ENCODE measurements around the gene MS4A14.
"Not testable (repeated sequence)": the region's sequence is repeated elsewhere in the genome, so short reads cannot be mapped to it uniquely, and the experiment has no call there.

The MS4A14 gene, protein sequence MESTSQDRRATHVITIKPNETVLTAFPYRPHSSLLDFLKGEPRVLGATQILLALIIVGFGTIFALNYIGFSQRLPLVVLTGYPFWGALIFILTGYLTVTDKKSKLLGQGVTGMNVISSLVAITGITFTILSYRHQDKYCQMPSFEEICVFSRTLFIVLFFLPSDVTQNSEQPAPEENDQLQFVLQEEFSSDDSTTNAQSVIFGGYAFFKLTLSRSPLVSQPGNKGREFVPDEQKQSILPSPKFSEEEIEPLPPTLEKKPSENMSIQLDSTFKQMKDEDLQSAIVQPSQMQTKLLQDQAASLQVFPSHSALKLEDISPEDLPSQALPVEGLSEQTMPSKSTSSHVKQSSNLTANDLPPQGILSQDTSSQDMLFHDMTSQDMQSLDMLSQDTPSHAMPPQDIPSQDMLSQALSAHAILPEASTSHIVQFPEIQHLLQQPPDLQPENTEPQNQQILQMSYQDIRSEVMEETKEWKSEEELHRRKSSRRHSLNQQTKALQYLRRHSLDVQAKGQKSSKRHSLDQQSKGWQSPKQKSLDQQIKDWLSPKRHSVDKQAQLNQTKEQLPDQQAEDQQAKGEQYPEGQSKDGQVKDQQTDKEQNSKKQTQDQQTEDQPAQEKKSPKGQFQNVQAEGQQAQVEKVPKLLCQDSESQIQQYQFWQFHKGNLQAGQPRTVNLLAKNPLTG

DNA sequence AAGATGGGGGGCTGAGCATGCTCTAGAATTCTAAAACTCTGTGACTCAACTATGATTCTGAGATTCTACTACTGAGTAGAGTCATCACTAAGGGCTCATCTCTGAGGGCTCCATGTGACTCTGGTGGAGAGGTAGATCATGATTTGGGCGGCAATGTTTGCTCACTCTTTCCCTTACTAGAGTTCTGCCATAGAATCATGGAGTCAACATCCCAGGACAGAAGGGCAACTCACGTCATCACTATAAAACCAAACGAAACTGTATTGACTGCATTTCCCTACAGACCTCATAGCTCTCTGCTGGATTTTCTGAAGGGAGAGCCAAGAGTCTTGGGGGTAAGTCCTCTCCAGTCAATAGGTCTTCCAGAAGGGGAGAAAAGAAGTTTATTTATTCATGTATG is at the start of gene MS4A14:
Gene MS4A14 (plus strand): TSS at position 78 of the 400 bp plus-strand sequence. CDS start 120 bp downstream, at position 198.
- no peak for DNase-seq (ENCODE audit: low spot score)

DNA sequence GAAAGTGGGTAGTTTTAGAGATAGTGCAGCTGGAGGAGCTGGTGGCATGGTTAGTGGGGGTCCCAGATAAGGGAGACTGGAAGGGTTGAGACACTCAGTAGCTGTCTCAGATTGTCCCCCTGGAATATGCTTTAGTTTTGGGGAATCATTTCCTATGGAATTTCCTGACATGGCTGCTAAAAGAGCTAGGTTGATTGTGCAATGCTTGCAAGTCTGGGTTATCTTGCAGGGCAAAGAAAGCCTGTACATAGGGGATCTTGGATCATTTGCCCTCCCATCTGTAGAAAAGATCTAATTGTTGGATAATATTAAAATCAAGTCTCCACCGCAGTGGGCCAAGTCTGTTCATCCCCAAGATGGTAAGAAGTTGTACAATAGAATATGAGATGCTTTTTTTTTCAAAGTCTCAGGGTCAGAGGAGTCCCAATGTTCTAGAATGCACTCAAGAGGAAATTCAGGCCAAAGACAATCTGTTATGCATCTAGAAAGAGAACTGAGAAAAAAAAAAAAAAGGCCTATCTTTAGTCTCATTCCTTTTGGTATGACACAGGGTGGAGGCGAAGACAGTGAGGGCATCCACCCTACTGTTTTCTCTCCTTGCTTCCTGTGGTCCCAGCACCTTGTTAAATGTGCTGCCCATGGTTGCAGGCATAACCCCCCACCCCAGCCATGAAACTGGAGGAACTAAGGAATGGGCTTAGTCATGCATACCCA is 49.0 kb upstream of the MS4A14 start:
- DNase-seq (ENCODE audit: low spot score), result no peak

DNA sequence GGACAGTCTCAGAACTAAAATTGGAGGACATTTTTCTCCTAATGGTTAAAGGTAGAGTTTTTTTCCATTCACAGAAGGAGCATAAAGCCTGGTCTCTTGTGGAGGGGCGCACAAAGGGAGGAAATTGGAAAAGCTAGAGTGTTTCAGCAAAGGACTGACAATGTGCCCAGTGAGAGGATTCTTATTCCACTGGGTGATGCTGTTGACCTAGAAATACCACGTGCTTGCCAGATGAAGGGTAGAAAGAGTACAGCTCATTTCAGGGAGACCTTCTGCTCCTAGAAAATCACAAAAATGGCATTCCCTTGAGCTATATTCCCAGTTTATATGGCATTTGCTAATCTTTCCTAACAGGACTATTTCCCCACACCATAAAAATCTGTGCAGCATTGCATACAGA is 48.1 kb upstream of the MS4A14 start:
- no peak for DNase-seq (ENCODE audit: low spot score)

DNA sequence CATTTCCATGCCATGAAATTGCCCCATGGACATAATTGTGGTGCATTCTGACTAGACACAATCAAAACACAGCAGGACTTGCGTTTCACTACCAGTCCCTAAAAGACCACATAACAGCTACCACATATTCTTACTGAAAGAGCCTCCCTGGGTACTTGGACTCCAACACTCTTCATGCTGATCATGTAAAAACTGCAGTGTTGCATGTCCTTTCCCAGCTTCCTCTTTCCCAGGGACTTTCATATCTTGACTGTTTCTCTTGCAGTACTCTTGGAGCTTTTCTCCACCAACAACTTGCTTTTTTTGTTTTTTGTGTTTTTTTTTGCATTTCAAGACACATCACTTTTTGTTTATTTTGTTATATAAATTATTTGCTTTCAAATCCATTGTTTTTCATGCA is 46.3 kb upstream of the MS4A14 start:
- DNase-seq (ENCODE audit: low spot score), result no peak

DNA sequence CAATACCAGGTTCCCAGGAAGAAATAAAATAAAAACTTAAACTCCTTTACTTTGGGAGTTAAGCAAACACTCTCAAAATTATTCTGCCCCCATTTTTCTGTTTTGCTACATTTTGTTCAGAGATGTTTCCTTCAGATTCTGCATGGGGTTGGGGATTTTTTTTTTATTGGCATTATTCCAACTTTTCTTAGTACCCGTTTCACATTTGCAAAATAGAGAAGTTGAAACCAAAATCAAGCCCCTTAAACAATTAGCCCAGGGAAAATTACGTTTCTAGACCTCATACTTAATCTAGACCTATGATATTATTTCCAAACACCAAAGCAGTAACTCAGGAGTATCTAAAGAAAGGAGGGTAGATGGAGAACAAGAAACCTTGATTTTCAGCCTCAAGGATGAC is 38.5 kb upstream of the MS4A14 start:
- no peak for DNase-seq (ENCODE audit: low spot score)

DNA sequence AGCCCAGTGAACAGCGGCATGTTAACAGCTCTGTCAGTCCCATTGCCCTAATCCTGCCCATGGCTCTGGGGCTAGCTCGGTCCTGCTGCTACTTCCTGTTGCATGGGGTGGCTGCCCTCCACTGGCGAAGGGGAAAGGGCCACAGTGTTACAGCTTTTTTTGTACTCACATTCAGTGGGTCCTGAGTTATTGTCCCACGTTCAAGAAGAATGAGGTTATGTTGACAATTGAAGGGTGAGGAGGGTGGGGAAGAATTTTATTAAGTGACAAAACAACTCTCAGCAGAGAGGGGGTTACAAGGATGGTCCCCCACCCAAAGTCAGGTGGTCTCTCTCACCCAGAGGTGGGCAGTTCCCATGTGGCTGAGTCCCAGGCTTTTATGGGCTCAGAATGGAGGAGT is 35.6 kb upstream of the MS4A14 start:
- DNase-seq (ENCODE audit: low spot score), result no peak

DNA sequence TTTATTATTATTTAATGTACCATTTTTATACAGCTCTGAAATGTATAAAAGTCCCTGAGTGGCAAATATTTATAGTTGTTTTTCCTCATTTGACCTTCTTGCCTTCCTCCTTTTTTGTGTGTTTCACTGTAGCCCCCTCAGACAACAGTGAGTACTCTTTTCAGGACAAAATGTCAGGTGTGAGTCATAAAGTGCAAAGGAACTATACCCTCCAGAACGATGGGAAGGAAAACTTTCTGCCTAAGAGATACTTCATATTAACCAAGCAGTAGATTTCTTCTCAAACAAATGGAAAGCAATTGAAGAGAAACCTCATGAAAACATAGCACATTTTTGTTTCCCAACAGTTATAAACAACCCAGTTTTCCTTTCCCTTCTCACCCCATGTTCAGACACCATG is 34.0 kb upstream of the MS4A14 start:
- no peak for DNase-seq (ENCODE audit: low spot score)

DNA sequence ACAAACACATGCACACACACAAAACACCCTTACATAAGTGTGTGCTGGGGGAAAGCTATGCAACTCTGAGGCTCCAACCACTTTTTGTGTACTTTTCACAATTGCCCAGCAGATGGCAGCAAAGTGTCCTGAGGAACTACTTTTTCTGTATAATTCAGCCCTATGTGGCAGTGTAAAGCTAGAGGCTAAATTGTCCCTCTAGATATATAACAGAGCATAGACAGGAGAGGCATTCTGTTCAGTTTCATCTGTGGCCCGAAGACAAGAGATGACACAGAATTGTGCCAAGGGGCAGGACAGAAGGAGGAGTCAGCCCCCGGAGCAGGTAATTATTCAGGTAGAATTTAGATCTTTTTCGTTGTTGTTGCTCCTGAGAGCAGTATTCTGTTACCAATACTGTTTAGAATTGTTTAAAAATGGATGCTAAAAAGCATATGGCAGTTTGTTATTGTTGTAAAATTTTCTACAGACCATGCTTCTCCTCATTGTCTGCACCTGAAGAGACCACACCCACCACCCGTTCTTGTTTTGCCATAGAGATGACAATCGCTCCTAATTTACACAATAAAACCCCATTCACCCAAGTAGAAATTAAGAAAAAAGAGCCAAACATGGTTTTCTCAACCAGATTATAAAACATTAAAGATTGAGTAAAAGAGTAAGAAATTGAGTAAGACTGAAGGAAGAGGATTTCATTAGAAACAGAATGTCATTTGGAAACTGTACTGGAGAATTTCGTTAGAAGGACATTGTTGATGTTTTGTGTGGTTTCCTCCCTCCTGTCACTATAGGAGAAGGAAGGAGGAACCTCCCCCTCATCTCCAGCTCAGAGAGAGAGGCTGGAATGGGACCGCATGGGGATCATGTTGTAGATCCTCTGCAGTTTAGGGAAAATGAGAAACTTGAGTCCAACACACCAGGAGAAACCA is 32.5 kb upstream of the MS4A14 start:
- DNase-seq (ENCODE audit: low spot score), result peak; percentile 62

DNA sequence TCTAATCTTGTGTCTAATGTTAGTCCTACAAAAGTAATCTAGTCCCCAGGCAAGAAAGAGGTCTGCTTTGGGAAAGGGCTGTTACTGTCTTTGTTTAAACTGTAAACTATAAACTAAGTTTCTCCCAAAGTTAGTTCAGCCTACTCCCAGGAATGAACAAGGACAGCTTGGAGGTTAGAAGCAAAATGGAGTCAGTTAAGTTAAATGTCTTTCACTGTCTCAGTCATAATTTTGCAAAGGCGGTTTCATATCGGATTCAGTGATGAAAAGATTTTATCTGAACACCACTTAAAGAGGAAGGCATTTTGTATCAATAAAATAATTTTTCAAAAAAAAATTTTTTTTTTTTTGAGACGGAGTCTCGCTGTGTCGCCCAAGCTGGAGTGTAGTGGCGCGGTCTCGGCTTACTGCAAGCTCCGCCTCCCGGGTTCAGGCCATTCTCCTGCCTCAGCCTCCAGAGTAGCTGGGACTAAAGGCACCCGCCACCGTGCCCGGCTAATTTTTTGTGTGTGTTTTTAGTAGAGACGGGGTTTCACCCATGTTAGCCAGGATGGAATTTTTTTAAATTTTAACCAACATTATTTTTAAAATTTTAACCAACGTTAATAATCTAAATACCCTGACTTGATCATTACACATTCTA is 29.9 kb upstream of the MS4A14 start:
- not testable (repeated sequence) for DNase-seq (ENCODE audit: low spot score)

DNA sequence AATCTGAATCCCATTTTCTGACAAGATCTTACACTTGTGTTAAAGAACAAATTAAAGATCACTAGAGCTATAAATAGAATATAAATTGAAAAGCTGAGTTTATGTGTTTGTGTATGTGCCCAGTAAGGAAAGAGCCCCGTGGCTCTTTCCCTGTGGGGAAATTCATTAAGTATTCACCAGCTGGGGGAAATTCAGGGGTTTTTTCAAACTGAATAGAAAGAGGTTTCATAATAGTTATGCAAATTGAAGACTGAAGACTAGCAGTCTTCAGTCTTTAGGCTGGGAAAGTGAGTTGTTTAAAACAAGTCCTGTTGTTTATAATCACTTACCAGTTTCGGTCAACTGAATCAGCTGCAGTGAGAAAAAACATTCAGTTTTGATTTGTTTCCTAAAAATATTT is 29.2 kb upstream of the MS4A14 start:
- DNase-seq (ENCODE audit: low spot score), result peak; percentile 25

DNA sequence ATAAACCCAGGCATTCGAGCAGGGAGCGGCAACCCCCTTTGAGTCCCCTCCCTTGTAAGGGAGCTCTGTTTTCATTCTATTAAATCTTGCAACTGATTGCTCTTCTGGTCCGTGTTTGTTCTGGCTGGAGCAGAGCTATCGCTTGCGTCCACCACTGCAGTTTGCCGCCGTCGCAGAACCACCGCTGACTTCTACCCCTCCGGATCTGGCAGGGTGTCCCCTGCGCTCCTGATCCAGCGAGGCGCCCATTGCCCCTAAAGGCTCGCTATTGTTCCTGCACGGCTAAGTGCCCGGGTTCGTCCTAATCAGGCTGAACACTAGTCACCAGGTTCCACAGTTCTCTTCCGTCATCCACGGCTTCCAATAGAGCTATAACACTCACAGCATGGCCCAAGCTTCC is 28.4 kb upstream of the MS4A14 start:
- DNase-seq (ENCODE audit: low spot score), result no peak

DNA sequence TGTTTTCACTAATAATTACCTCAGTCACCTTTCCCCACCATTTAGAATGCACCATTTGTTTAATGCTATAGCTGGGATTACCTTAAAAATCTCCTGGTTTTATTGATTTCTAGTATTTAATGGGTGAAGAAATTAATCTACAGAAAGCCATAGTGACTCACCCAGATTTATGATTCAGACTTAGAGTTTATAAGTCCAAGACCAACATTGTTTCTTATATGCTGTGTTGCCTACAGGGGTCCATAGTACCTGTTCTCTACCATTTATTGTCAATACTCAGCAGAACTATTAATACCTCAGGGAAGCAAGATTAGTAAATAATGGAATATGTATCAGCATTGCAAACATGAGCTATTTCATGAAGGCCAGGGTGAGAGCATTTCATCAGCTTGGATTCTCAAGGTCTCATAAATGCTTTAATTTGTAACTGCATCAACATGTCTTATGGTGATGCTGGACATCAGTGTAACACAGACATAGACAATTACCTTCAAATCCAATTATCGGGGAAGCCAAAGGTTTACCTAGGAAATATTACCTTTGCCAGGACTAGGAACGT is 25.9 kb upstream of the MS4A14 start:
- no peak for DNase-seq (ENCODE audit: low spot score)

DNA sequence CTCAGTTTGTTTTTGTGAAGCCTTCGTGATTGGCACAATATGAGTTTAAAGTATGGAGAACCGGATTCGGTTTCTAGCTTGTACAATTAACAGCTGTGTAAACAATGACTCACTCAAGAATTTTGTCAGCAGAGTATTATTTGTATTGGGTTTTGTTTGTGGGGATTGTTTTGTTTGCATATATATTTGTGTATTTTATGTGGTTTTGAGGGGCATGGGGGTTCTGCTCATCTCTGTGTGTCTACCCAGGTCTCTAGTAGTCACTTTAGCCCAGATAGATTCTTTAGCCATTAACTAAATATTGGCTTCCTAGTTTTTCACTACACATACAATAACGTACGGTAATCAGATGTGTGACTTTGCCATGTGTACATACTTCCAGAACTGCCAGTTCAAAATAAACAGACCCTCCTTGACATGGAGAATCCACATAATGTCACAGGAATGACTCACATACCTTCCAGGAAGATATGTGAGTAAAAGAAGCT is 25.4 kb upstream of the MS4A14 start:
- DNase-seq (ENCODE audit: low spot score), result no peak

DNA sequence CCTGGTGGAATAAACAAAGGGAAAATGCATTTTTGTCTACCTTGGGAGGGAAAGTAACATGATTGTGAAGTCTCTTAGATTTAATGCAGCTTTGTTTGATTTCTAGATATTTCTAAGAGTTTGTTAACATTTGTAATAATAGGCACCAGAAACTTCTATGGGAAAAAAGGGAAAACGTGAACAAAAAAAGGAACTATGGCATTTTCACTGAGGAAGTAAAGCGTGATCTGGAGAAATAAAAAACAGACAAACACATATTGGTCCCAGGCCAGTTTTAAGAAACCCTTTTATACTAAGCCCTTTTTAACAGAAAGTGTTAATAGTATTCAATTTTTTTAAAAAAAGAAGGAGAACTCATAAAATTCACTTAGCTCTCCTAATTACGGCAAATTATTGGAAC is 24.9 kb upstream of the MS4A14 start:
- DNase-seq (ENCODE audit: low spot score), result no peak

DNA sequence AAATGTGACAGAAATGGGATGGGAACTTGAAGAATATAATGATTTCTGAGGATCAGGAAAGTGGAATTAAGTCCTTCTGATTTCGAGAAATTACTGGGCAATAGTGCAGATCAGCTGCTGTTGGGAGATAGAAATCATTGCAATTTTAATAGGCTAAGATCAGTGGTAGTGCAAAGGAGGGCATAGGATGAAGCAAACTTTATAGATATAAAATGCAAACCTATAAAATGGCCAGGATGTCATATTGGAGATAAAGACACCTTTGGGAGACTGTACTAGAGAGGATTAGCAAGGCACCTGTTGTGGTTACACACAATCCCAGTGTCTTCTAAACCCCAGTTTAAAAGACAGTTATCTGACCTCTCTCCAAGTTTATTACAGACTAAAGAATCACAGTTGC is 24.4 kb upstream of the MS4A14 start:
- no peak for DNase-seq (ENCODE audit: low spot score)

DNA sequence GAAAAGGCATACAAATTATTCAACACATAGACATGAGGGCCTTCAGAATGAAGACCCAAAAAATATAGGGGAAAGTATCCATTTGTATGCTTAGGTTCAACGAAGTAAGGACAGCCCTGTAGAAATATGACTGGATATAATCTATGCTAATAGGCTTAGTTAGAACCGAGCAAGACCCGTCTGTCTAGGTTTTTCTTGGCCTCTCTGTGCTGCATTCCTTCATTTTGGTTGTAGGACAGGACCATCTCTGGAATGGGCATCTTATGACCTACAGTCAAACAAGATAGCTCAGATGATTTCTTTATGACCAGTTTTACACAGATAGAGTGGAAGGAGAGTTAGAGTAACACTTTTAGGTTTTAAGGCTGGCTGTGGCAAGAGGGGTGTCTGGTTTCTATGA is 23.5 kb upstream of the MS4A14 start:
- no peak for DNase-seq (ENCODE audit: low spot score)

DNA sequence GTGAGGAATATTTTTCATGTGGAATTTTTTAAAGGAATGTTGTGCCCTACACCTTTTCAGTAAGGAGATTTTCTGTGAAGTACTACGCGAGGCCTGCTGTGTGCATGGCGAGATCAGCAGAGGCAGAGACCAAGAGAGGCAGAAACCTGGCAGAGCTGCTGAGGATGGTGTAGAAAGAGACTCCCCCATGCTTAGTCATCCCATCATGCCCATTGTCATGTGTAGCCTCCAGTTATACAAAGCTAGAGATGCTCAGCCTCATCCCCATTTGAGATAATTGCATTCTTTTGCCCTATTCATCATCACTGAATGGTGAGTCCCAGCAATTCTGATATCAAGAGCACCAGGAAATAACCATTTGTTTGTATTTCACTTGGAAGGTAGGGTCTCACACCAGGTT is 20.9 kb upstream of the MS4A14 start:
- DNase-seq (ENCODE audit: low spot score), result no peak

DNA sequence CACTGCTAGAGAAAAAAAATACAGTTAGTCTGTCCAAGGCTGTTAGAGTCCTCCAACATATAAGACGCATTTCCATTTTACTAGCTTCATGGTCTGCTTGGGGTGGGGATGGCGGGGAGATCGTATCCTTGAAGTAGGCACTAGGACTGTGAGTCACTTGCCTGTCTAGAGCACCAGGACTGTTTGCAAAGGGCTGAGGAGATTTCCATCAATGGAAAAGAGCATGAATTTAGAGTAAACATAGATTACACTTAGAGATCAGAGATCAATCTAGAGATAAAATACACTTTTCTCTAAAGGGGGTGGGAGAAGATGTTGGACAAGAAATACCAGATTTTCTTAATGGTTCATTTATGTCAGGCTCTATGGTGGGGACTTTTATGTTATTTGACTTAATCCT is 19.7 kb upstream of the MS4A14 start:
- DNase-seq (ENCODE audit: low spot score), result no peak

DNA sequence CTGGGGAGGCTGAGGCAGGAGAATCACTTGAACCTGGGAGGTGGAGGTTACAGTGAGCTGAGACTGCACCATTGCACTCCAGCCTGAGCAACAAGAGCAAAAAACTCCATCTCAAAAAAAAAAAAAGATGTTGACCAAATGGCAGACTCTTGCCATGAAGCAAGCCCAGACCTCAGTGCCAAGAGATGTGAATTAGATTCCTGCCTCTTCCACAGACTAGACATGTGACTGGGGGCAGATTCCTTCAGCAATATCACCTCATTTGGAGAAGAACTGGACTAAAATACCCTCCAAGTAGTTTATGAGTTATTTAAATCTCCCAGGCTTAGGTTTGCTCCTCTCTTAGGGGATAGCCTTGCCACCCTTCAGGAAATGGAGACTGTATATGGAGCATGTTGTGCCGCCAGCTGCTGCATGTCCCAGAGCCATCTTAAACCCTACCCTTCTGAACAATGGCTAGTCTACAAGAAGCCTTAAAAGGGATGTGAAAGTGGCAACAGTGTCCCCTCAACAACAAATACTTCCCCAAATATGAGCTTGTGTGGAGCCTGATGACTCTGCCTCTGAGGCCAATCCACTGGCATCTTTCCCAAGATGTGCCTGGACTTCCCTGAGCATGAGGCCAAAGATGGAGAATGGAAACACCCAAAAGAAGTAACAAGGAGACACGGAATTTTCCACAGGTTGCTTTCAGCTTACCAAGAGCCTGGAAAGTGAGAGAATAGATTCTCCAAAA is 18.7 kb upstream of the MS4A14 start:
- no peak for DNase-seq (ENCODE audit: low spot score)

DNA sequence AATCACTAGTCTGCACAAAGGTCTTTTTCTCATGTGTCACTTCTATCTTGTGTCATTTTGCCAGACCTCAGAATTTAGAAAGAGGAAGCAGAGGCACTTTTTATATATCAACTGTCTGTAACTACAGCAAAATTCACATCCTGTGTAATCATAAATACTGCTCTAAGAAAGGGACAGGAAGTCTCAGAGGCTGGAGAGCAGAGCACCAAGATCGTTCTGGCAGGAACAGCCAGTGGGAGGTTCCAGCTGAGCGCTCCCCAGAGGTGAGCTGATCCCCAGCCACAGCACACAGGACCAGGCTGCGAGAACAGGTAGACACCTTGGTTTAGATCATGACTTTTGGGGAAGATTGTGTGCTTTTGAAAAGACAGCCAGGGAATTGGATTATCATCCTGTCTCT is 17.9 kb upstream of the MS4A14 start, which contains the start of gene MS4A7:
Gene MS4A7 (plus strand): TSS at position 179 of the 400 bp plus-strand sequence. CDS start 4,610 bp downstream, outside the sequence.
- DNase-seq (ENCODE audit: low spot score), result peak; percentile 4

Measured in activated CD4-positive, alpha-beta T cell treated with anti-CD3 and anti-CD28 coated beads, Interleukin-2, Interleukin-4, amounts not matched to agents 100 ng/mL and 50 ng/mL, durations not matched to agents 16 hours and 8 hours (primary cell).